ENCODE measurements around the gene ATRNL1.

Gene ATRNL1

GRCh38 chr10:115981081-115981480 is 887.9 kb downstream of the ATRNL1 start:
- no peak for DNase-seq (ENCODE audit: low read depth, low spot score)
- TF ChIP-seq SUZ12 (IDR thresholded peaks at IDR 0.05; ENCODE audit: extremely low read depth, insufficient read depth, insufficient read length): no peak
- no peak for TF ChIP-seq YY1 (IDR thresholded peaks at IDR 0.05; ENCODE audit: insufficient read depth, insufficient read length)
- TF ChIP-seq ZNF274 (IDR thresholded peaks at IDR 0.05; ENCODE audit: low read depth, low read length): no peak
- no peak overlapping the region for H3K9ac ChIP-seq (ENCODE audit: insufficient read length, low read depth)
- no peaks in the 10 kb centered on the region for H3K36me3 ChIP-seq (ENCODE audit: insufficient read depth, insufficient read length, low read length)
- no peak overlapping the region for H3K4me3 ChIP-seq (ENCODE audit: insufficient read length, low read depth)
- no peaks in the 10 kb centered on the region for H3K4me1 ChIP-seq (ENCODE audit: insufficient read depth, insufficient read length)
- no peaks in the 10 kb centered on the region for H3K9me3 ChIP-seq (ENCODE audit: insufficient read depth, low read length)
- no peaks in the 10 kb centered on the region for H3K27me3 ChIP-seq (ENCODE audit: insufficient read depth, insufficient read length)

- H3K9ac ChIP-seq (ENCODE audit: insufficient read length, low read depth): no peak overlapping the region
- H3K4me3 ChIP-seq (ENCODE audit: insufficient read length, low read depth): no peak overlapping the region
- no peaks in the 10 kb centered on the region for H3K36me3 ChIP-seq (ENCODE audit: insufficient read depth, insufficient read length, low read length)
- H3K9me3 ChIP-seq (ENCODE audit: insufficient read depth, low read length): no peaks in the 10 kb centered on the region
- TF ChIP-seq ZNF274 (IDR thresholded peaks at IDR 0.05; ENCODE audit: low read depth, low read length): no peak
- no peak for TF ChIP-seq YY1 (IDR thresholded peaks at IDR 0.05; ENCODE audit: insufficient read depth, insufficient read length)
- no peak for TF ChIP-seq SUZ12 (IDR thresholded peaks at IDR 0.05; ENCODE audit: extremely low read depth, insufficient read depth, insufficient read length)
- H3K27me3 ChIP-seq (ENCODE audit: insufficient read depth, insufficient read length): no peaks in the 10 kb centered on the region
- H3K4me1 ChIP-seq (ENCODE audit: insufficient read depth, insufficient read length): no peaks in the 10 kb centered on the region
- DNase-seq (ENCODE audit: low read depth, low spot score): no peak
Measured at GRCh38 chr10:115982076-115982475, 888.9 kb downstream of the ATRNL1 start.

- Histone ChIP-seq H3K27me3 (ENCODE audit: insufficient read depth, insufficient read length) (no peaks in the 10 kb centered on the region), H3K4me1 (ENCODE audit: insufficient read depth, insufficient read length) (no peaks in the 10 kb centered on the region), H3K36me3 (ENCODE audit: insufficient read depth, insufficient read length, low read length) (no peaks in the 10 kb centered on the region), H3K9ac (ENCODE audit: insufficient read length, low read depth) (no peak overlapping the region), H3K4me3 (ENCODE audit: insufficient read length, low read depth) (no peak overlapping the region), H3K9me3 (ENCODE audit: insufficient read depth, low read length) (no peaks in the 10 kb centered on the region)
- TF ChIP-seq ZNF274 (IDR thresholded peaks at IDR 0.05; ENCODE audit: low read depth, low read length) (no peak), YY1 (IDR thresholded peaks at IDR 0.05; ENCODE audit: insufficient read depth, insufficient read length) (no peak), SUZ12 (IDR thresholded peaks at IDR 0.05; ENCODE audit: extremely low read depth, insufficient read depth, insufficient read length) (no peak)
- no peak for DNase-seq (ENCODE audit: low read depth, low spot score)
Measured at GRCh38 chr10:115982526-115982925, 889.4 kb downstream of the ATRNL1 start.

GRCh38 chr10:115985786-115986185 is 892.6 kb downstream of the ATRNL1 start:
- H3K9me3 ChIP-seq (ENCODE audit: insufficient read depth, low read length): no peaks in the 10 kb centered on the region; the same call in 1 of the 2 replicates
- no peak overlapping the region for H3K9ac ChIP-seq (ENCODE audit: insufficient read length, low read depth)
- no peak overlapping the region for H3K4me3 ChIP-seq (ENCODE audit: insufficient read length, low read depth)
- no peaks in the 10 kb centered on the region for H3K4me1 ChIP-seq (ENCODE audit: insufficient read depth, insufficient read length)
- H3K27me3 ChIP-seq (ENCODE audit: insufficient read depth, insufficient read length): no peaks in the 10 kb centered on the region
- no peaks in the 10 kb centered on the region for H3K36me3 ChIP-seq (ENCODE audit: insufficient read depth, insufficient read length, low read length)
- DNase-seq (ENCODE audit: low read depth, low spot score): no peak
- TF ChIP-seq SUZ12 (IDR thresholded peaks at IDR 0.05; ENCODE audit: extremely low read depth, insufficient read depth, insufficient read length): no peak
- TF ChIP-seq ZNF274 (IDR thresholded peaks at IDR 0.05; ENCODE audit: low read depth, low read length): no peak
- TF ChIP-seq YY1 (IDR thresholded peaks at IDR 0.05; ENCODE audit: insufficient read depth, insufficient read length): no peak

GRCh38 chr10:115988380-115988779 is 895.2 kb downstream of the ATRNL1 start:
- DNase-seq (ENCODE audit: low read depth, low spot score): no peak
- Histone ChIP-seq H3K9me3 (ENCODE audit: insufficient read depth, low read length) (peaks cover 10% of the 10 kb centered on the region), H3K4me1 (ENCODE audit: insufficient read depth, insufficient read length) (no peaks in the 10 kb centered on the region), H3K4me3 (ENCODE audit: insufficient read length, low read depth) (no peak overlapping the region), H3K27me3 (ENCODE audit: insufficient read depth, insufficient read length) (no peaks in the 10 kb centered on the region), H3K36me3 (ENCODE audit: insufficient read depth, insufficient read length, low read length) (no peaks in the 10 kb centered on the region), H3K9ac (ENCODE audit: insufficient read length, low read depth) (no peak overlapping the region)
- no peak for TF ChIP-seq YY1 (IDR thresholded peaks at IDR 0.05; ENCODE audit: insufficient read depth, insufficient read length)
- TF ChIP-seq ZNF274 (IDR thresholded peaks at IDR 0.05; ENCODE audit: low read depth, low read length): no peak
- TF ChIP-seq SUZ12 (IDR thresholded peaks at IDR 0.05; ENCODE audit: extremely low read depth, insufficient read depth, insufficient read length): no peak

- H3K4me1 ChIP-seq (ENCODE audit: insufficient read depth, insufficient read length): no peaks in the 10 kb centered on the region
- H3K36me3 ChIP-seq (ENCODE audit: insufficient read depth, insufficient read length, low read length): no peaks in the 10 kb centered on the region
- no peak for TF ChIP-seq YY1 (IDR thresholded peaks at IDR 0.05; ENCODE audit: insufficient read depth, insufficient read length)
- TF ChIP-seq ZNF274 (IDR thresholded peaks at IDR 0.05; ENCODE audit: low read depth, low read length): no peak
- TF ChIP-seq SUZ12 (IDR thresholded peaks at IDR 0.05; ENCODE audit: extremely low read depth, insufficient read depth, insufficient read length): no peak
- no peak overlapping the region for H3K4me3 ChIP-seq (ENCODE audit: insufficient read length, low read depth)
- no peak overlapping the region for H3K9ac ChIP-seq (ENCODE audit: insufficient read length, low read depth)
- DNase-seq (ENCODE audit: low read depth, low spot score): no peak
- H3K9me3 ChIP-seq (ENCODE audit: insufficient read depth, low read length): peaks cover 13% of the 10 kb centered on the region
- peaks cover 3% of the 10 kb centered on the region for H3K27me3 ChIP-seq (ENCODE audit: insufficient read depth, insufficient read length)
Measured at GRCh38 chr10:115989621-115990020, 896.5 kb downstream of the ATRNL1 start.

GRCh38 chr10:115992236-115992986 is 899.2 kb downstream of the ATRNL1 start:
- H3K9me3 ChIP-seq (ENCODE audit: insufficient read depth, low read length): peaks cover 38% of the 10 kb centered on the region
- no peak overlapping the region for H3K4me3 ChIP-seq (ENCODE audit: insufficient read length, low read depth)
- TF ChIP-seq ZNF274 (IDR thresholded peaks at IDR 0.05; ENCODE audit: low read depth, low read length) (no peak), SUZ12 (IDR thresholded peaks at IDR 0.05; ENCODE audit: extremely low read depth, insufficient read depth, insufficient read length) (no peak), YY1 (IDR thresholded peaks at IDR 0.05; ENCODE audit: insufficient read depth, insufficient read length) (no peak)
- no peak overlapping the region for H3K9ac ChIP-seq (ENCODE audit: insufficient read length, low read depth)
- H3K27me3 ChIP-seq (ENCODE audit: insufficient read depth, insufficient read length): peaks cover 3% of the 10 kb centered on the region
- no peaks in the 10 kb centered on the region for H3K36me3 ChIP-seq (ENCODE audit: insufficient read depth, insufficient read length, low read length)
- H3K4me1 ChIP-seq (ENCODE audit: insufficient read depth, insufficient read length): no peaks in the 10 kb centered on the region
- no peak for DNase-seq (ENCODE audit: low read depth, low spot score)

All from NT2/D1 (cell line).